Measurements from ENCODE around the gene SMG6. TPM values are rescaled to one million over a fixed set of nuclear protein-coding genes. Genes with fewer than 3 reads are reported as not detected.
A peak's percentile ranks its signal among the peaks of the same experiment; 100 is the strongest.

The SMG6 gene
- total and polyA plus RNA-seq, 2 of the 13 experiments (the other 11 are each of a cell fraction or from before 2014, with no cell fraction given) = 4.6 to 14.6 TPM

DNA sequence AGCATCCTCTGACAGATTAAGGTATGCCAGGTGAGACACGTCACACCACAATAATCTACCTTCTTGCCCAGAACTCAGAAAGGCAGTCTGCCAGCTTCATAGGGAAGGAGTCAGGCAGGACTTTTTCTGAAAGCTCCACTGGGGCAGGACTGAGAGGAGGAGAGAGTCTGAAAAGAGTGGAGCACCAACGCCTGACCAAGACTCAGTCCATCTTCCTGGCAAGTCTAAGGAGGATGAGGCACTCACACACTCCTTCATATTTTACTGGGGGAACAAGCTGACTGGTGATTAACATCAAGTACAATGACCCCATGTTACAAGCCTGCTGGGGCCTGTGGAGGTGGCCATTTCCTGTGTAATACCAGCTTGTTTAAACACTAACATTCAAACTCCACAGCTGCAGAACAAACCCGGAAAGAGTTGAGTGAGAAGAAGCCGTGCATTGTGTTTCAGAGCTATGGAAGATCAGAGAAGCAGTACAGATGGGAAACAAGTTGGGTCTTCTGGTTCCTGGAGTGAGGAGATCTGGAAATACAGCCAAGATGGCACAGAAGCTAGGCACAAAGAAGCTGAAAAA is 126.3 kb downstream of the SMG6 start (continued):
- TF ChIP-seq, protein P1, sequence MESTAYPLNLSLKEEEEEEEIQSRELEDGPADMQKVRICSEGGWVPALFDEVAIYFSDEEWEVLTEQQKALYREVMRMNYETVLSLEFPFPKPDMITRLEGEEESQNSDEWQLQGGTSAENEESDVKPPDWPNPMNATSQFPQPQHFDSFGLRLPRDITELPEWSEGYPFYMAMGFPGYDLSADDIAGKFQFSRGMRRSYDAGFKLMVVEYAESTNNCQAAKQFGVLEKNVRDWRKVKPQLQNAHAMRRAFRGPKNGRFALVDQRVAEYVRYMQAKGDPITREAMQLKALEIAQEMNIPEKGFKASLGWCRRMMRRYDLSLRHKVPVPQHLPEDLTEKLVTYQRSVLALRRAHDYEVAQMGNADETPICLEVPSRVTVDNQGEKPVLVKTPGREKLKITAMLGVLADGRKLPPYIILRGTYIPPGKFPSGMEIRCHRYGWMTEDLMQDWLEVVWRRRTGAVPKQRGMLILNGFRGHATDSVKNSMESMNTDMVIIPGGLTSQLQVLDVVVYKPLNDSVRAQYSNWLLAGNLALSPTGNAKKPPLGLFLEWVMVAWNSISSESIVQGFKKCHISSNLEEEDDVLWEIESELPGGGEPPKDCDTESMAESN (CRISPR knock-in tag; conservative IDR thresholded peaks at IDR 0.05) = no peak
- TF ChIP-seq, protein P2, sequence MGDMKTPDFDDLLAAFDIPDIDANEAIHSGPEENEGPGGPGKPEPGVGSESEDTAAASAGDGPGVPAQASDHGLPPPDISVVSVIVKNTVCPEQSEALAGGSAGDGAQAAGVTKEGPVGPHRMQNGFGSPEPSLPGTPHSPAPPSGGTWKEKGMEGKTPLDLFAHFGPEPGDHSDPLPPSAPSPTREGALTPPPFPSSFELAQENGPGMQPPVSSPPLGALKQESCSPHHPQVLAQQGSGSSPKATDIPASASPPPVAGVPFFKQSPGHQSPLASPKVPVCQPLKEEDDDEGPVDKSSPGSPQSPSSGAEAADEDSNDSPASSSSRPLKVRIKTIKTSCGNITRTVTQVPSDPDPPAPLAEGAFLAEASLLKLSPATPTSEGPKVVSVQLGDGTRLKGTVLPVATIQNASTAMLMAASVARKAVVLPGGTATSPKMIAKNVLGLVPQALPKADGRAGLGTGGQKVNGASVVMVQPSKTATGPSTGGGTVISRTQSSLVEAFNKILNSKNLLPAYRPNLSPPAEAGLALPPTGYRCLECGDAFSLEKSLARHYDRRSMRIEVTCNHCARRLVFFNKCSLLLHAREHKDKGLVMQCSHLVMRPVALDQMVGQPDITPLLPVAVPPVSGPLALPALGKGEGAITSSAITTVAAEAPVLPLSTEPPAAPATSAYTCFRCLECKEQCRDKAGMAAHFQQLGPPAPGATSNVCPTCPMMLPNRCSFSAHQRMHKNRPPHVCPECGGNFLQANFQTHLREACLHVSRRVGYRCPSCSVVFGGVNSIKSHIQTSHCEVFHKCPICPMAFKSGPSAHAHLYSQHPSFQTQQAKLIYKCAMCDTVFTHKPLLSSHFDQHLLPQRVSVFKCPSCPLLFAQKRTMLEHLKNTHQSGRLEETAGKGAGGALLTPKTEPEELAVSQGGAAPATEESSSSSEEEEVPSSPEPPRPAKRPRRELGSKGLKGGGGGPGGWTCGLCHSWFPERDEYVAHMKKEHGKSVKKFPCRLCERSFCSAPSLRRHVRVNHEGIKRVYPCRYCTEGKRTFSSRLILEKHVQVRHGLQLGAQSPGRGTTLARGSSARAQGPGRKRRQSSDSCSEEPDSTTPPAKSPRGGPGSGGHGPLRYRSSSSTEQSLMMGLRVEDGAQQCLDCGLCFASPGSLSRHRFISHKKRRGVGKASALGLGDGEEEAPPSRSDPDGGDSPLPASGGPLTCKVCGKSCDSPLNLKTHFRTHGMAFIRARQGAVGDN (CRISPR knock-in tag; IDR thresholded peaks at IDR 0.05) = no peak
- TF ChIP-seq, protein P3, sequence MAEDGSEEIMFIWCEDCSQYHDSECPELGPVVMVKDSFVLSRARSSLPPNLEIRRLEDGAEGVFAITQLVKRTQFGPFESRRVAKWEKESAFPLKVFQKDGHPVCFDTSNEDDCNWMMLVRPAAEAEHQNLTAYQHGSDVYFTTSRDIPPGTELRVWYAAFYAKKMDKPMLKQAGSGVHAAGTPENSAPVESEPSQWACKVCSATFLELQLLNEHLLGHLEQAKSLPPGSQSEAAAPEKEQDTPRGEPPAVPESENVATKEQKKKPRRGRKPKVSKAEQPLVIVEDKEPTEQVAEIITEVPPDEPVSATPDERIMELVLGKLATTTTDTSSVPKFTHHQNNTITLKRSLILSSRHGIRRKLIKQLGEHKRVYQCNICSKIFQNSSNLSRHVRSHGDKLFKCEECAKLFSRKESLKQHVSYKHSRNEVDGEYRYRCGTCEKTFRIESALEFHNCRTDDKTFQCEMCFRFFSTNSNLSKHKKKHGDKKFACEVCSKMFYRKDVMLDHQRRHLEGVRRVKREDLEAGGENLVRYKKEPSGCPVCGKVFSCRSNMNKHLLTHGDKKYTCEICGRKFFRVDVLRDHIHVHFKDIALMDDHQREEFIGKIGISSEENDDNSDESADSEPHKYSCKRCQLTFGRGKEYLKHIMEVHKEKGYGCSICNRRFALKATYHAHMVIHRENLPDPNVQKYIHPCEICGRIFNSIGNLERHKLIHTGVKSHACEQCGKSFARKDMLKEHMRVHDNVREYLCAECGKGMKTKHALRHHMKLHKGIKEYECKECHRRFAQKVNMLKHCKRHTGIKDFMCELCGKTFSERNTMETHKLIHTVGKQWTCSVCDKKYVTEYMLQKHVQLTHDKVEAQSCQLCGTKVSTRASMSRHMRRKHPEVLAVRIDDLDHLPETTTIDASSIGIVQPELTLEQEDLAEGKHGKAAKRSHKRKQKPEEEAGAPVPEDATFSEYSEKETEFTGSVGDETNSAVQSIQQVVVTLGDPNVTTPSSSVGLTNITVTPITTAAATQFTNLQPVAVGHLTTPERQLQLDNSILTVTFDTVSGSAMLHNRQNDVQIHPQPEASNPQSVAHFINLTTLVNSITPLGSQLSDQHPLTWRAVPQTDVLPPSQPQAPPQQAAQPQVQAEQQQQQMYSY (CRISPR knock-in tag; IDR thresholded peaks at IDR 0.05) = no peak
- TF ChIP-seq SRF (IDR thresholded peaks at IDR 0.05; ENCODE audit: low read depth, low read length) (no peak), JUNB (CRISPR knock-in tag; IDR thresholded peaks at IDR 0.05; ENCODE audit: borderline replicate concordance) (no peak), SAP130 (CRISPR knock-in tag; IDR thresholded peaks at IDR 0.05; ENCODE audit: low read depth) (peak; percentile 73), ZNF564 (CRISPR knock-in tag; IDR thresholded peaks at IDR 0.05) (no peak), ISL2 (CRISPR knock-in tag; IDR thresholded peaks at IDR 0.05) (0 out of 2 replicates have a peak, but pooled peaks have one; percentile 33), HOXA9 (CRISPR knock-in tag; IDR thresholded peaks at IDR 0.05; ENCODE audit: borderline replicate concordance) (no peak), ZNF550 (CRISPR knock-in tag; IDR thresholded peaks at IDR 0.05; ENCODE audit: borderline replicate concordance) (no peak), HNRNPL (IDR thresholded peaks at IDR 0.05; ENCODE audit: low read depth, low read length) (no peak)
- TF ChIP-seq, protein P4, sequence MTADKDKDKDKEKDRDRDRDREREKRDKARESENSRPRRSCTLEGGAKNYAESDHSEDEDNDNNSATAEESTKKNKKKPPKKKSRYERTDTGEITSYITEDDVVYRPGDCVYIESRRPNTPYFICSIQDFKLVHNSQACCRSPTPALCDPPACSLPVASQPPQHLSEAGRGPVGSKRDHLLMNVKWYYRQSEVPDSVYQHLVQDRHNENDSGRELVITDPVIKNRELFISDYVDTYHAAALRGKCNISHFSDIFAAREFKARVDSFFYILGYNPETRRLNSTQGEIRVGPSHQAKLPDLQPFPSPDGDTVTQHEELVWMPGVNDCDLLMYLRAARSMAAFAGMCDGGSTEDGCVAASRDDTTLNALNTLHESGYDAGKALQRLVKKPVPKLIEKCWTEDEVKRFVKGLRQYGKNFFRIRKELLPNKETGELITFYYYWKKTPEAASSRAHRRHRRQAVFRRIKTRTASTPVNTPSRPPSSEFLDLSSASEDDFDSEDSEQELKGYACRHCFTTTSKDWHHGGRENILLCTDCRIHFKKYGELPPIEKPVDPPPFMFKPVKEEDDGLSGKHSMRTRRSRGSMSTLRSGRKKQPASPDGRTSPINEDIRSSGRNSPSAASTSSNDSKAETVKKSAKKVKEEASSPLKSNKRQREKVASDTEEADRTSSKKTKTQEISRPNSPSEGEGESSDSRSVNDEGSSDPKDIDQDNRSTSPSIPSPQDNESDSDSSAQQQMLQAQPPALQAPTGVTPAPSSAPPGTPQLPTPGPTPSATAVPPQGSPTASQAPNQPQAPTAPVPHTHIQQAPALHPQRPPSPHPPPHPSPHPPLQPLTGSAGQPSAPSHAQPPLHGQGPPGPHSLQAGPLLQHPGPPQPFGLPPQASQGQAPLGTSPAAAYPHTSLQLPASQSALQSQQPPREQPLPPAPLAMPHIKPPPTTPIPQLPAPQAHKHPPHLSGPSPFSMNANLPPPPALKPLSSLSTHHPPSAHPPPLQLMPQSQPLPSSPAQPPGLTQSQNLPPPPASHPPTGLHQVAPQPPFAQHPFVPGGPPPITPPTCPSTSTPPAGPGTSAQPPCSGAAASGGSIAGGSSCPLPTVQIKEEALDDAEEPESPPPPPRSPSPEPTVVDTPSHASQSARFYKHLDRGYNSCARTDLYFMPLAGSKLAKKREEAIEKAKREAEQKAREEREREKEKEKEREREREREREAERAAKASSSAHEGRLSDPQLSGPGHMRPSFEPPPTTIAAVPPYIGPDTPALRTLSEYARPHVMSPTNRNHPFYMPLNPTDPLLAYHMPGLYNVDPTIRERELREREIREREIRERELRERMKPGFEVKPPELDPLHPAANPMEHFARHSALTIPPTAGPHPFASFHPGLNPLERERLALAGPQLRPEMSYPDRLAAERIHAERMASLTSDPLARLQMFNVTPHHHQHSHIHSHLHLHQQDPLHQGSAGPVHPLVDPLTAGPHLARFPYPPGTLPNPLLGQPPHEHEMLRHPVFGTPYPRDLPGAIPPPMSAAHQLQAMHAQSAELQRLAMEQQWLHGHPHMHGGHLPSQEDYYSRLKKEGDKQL (CRISPR knock-in tag; IDR thresholded peaks at IDR 0.05; ENCODE audit: low read depth) = peak; percentile 39; the same call in 1 of the 2 replicates

All from HepG2 (cell line).